Hepatic stellate cell (primary cell): ENCODE results near the gene INCA1.
A peak's percentile ranks its signal among the peaks of the same experiment; 100 is the strongest.
"Not testable (repeated sequence)": the region's sequence is repeated elsewhere in the genome, so short reads cannot be mapped to it uniquely, and the experiment has no call there.

Experiments used
- DNase-seq: peaks from one replicate; pipeline ENCODE4 v3.0.0; 2011; ENCODE audit warnings: low spot score

INCA1 gene

GRCh38 chr17:4997302-4998026, at the start of gene INCA1, which contains the start of gene KIF1C:
TSS of gene INCA1 (minus strand) at chr17:4997522. CDS start at chr17:4994437, 3,085 bp downstream.
TSS of gene KIF1C (plus strand) at chr17:4997950. CDS start at chr17:5000247, 2,297 bp downstream.
- DNase-seq = peak; percentile 99

DNA sequence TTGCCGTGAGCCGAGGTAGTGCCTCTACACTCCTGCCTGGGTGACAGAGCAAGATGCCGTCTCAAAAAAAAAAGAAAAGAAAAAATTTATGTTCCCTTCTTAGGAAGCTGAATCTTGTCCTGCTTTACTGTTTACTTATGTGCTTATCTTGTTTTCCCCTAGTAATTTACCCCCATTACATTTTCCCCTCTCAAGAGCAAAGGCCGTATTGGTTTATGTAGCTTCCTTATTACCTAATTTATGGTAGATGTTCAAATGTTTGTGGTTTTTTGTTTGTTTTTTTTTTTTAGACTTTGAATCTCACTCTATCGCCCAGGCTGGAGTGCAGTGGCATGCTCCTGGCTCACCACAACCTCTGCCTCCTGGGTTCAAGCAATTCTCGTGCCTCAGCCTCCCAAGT, 48.2 kb upstream of the INCA1 start:
- no peak for DNase-seq

DNA sequence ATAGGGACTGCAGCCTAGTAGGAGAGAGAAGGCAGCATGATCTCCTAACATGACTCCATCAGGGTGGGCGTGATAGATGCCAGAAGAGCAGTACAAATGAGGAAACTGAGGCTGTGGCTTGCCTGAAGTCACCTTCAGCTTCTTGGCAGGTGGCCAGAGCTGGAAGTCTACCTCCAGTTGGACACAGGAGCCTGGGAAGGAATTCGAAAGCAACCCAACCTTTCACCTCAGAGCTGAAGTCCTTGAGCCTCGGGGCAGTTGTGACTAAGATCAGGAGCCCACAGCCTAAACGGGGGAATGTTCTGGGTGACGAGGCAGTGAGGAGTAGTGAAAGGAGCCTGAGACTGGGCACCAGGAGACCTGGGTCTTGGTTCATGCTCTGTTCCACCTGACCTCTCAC, 47.3 kb upstream of the INCA1 start:
- no peak for DNase-seq

GRCh38 chr17:5043524-5043923, 46.2 kb upstream of the INCA1 start:
- DNase-seq = no peak

GRCh38 chr17:5042157-5043022, 45.1 kb upstream of the INCA1 start:
- no peak for DNase-seq

GRCh38 chr17:5035315-5035714, 38.0 kb upstream of the INCA1 start, which contains the start of gene SLC52A1:
TSS of gene SLC52A1 (minus strand) at chr17:5035426. CDS start at chr17:5034606, 820 bp downstream.
- no peak for DNase-seq

GRCh38 chr17:5034651-5035050, 37.3 kb upstream of the INCA1 start:
- DNase-seq = no peak

DNA sequence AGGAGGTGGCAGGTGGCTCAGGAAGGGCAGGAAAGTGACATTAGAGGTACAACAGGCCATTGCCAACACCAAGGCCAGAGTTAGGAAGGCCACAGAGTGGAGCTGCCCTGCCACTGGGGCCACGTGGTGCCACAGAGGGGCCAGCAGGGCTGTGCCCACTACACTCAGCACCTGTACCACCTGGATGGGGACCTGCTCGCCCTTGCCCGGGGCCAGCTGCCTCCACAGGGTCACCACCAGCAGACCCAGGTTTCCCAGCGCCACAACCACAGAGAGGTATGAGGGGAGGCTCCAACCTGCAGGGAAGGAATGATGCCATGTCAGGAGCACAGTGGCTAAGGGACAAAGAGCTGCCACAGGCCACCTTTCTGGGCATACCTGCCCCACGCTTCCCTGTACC, 36.7 kb upstream of the INCA1 start:
- no peak for DNase-seq

DNA sequence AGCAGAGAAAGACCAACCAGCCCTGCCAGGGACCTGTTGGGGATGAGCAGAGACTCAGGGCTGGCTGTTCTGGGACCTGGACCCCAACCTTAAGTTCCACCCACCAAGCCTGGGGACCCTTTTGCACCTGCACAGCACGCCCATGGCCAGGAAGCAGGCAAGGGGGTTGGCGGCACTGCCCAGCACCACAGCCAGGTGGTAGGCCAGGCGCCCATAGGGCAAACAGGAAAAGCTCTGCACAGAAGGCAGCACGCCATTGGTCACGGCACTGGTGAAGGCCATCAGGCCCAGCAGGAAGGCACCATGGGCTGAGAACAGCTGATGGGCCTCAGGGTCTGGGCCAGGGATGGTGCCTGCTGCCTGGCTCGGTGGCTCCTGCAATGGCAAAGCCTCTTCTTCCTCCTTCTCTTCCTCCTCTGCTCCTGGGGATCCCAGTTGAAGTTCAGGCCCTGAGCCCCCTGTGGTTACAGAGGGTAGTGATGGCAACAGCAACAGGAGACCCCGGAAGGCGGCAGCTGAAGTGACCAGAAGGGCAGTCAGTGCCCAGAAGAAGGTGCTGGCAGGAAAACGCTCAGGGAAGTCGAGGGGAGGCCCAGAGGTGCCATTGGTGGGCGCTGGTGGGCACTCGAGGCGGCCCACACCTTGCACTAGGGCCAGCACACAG, 36.2 kb upstream of the INCA1 start:
- no peak for DNase-seq

- DNase-seq = no peak
Observed at GRCh38 chr17:5032865-5033264, 35.5 kb upstream of the INCA1 start.

- DNase-seq = peak; percentile 81
Observed at GRCh38 chr17:5031365-5032082, 34.2 kb upstream of the INCA1 start.

DNA sequence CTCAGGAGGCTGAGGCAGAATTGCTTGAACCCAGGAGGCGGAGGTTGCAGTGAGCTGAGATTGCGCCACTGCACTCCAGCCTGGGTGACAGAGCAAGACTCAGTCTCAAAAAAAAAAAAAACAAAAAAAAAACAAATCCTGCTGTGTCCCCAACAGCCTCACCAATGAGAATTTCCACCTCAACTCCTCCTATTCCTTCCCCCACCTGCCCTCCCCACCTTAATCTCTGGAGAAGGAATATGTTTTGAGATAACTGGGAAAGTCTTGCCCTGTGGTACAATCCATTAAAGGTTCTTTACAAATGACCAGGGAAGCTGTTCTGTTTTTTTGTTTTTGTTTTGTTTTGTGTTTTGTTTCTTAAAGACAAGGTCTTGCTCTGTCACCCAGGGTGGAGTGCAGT, 32.8 kb upstream of the INCA1 start:
- DNase-seq = not testable (repeated sequence)

DNA sequence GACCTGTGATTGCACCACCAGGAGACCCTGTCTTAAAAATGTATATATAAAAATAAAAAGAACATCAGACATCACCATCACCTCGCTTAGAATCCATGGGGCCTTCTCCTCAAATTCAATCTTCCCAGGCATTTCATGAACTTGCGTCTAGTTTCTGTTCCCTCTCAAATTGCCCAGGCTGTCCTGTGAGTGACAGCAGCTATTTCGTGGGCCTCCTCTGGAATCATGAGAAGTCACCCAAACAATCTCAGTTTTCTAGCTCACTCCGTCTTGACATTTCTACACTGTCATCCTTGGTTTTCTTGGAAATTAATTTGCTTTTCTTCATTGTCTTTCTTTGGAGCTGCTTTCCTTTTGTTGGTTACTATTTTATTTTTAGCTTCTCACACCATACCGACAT, 30.6 kb upstream of the INCA1 start:
- DNase-seq = no peak

GRCh38 chr17:5027299-5027698, 30.0 kb upstream of the INCA1 start:
- DNase-seq = no peak

- no peak for DNase-seq
Observed at GRCh38 chr17:5024604-5025003, 27.3 kb upstream of the INCA1 start.

GRCh38 chr17:5023588-5024147, 26.3 kb upstream of the INCA1 start:
- no peak for DNase-seq

- no peak for DNase-seq
Observed at GRCh38 chr17:5022171-5022711, 24.9 kb upstream of the INCA1 start.

GRCh38 chr17:5020502-5021023, 23.2 kb upstream of the INCA1 start:
- DNase-seq = no peak

DNA sequence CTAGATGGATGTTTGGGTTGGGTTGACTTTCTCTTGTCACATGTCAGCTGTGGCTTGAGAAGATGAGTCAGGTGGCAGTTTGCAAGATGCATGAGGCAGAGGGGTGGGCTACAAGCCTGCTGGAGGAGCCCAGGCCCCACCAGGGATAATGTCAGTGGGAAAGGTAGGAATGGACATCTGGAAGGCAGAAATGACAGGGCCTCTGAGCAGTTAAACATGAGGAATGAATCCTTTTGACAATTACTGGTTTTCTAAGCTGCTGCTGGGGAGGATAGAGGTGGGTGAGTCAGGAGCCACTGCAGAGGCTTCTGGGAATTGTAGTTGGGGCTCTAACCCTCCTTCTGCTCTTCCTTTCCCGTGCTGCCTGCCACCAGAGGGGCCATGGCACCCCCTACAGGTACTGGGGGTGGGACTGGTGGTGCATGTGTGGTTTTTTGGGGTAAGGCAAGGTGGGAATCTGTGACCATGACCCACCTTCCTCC, 22.2 kb upstream of the INCA1 start:
- DNase-seq = peak; percentile 69

DNA sequence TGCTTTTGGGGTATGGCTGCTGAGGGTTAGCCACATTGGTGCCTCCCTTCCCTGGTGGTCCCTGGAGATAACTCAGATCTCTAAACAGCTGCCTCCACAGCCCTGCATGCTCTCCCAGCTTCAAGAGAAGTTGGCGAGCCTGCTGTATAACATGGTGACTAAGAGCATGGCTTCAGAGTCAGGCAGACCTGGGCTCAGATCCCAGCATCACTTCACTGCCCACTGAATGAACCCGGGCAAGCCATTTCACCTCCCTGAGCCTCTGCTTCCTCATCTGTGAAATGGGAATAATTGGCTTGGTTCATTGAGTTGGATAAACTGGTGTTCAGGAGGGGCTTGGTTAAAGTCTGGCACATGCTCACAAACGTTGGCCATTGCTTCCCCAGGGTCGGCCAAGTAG, 17.0 kb upstream of the INCA1 start:
- DNase-seq = no peak

GRCh38 chr17:5011928-5012327, 14.6 kb upstream of the INCA1 start:
- DNase-seq = no peak
